Measurements from ENCODE around the gene HOXB9. TPM values are rescaled to one million over a fixed set of nuclear protein-coding genes. Genes with fewer than 3 reads are reported as not detected.

HOXB9 gene
- total and polyA plus RNA-seq, 9 of the 15 experiments (the other 6 are each of a cell fraction or from before 2014, with no cell fraction given): 3.1 to 196 (median 77.6) TPM

DNA sequence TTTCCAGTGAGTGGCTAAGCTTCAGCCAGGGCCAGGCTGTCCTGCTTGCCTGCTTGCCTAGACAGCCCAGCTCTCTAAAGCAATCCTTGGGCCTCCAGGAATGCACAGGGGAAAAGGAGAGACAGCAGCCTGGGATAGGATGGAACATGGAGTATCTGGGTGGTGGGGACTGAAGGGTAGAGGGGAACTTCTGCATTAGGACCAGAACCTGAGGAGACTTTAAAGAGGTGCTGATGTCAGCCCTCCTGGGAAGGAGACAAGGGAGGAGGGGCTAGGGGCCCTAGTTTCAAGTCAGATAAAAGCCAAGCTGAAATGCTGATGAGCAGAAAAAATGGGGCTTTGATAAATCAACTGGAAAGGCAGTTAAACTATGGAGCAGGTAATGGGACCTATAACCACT is 17.1 kb downstream of the HOXB9 start:
- FAIRE-seq (peak; percentile 82), DNase-seq (ENCODE audit: extremely low read depth in 1 of 4, low spot score in 3 of 4) (peak in 1 of 4 experiments; percentile 66), ATAC-seq (peak; percentile 31)
- no TSS peak for BruUV-seq (replicated peaks)
- Histone ChIP-seq H3K4me1 (replicated peaks in 1 of 2; ENCODE audit: control insufficient read depth in 2 of 2, insufficient read depth in 2 of 2, low read length in 2 of 2) (peaks cover 26 to 55% of the 10 kb centered on the region in 2 experiments), H3K9me3 (replicated peaks; ENCODE audit: control insufficient read depth, insufficient read depth, low read depth, low read length) (no peaks in the 10 kb centered on the region), H3K27me3 (ENCODE audit: control insufficient read depth in 2 of 2, insufficient read depth in 2 of 2, low read length in 2 of 2) (no peaks in the 10 kb centered on the region), H3K36me3 (ENCODE audit: control insufficient read depth, insufficient read depth, low read length) (peaks cover 12% of the 10 kb centered on the region; the same call in 1 of the 3 replicates), H3K9me1 (ENCODE audit: control insufficient read depth, insufficient read depth, low read length) (no peaks in the 10 kb centered on the region), H3K79me2 (ENCODE audit: control insufficient read depth, insufficient read depth, low read length) (peaks cover 26% of the 10 kb centered on the region), H3K4me3 (no peak overlapping the region), H3K9ac (ENCODE audit: insufficient read depth in 1 of 2, low read depth in 2 of 2, low read length in 2 of 2) (peak overlapping the region; percentile 80 to 94; a peak in 3 of 4 replicates), H4K20me1 (replicated peaks; ENCODE audit: control insufficient read depth, insufficient read depth, low read length) (no peaks in the 10 kb centered on the region), H3K27ac (ENCODE audit: extremely low read depth, low read depth, low read length) (peak overlapping the region; percentile 86), H2AFZ (ENCODE audit: low read depth, low read length) (0 out of 2 replicates have a peak overlapping the region, but pooled peaks have one; percentile 4), H3K4me2 (ENCODE audit: insufficient read depth, low read length) (peak overlapping the region; percentile 71)
- ChIA-PET POLR2A (interaction anchor here (0.6 to 1.6 kb wide), 6 partner anchors 10 to 1667 kb away, joined by 3 to 5 read pairs (median 3); no protein-coding TSS in a partner anchor), CTCF (ENCODE audit: low intra/inter-chr PET ratio) (no interaction called here)
- in situ Hi-C loops (cut with MboI) (no loop called here), intact Hi-C loops (cut with micrococcal nuclease) (no loop called here)
- no peak for TF ChIP-seq ZNF253 (CRISPR knock-in tag; conservative IDR thresholded peaks at IDR 0.05)
- 0 out of 2 replicates have a peak, but pooled peaks have one; percentile 9 for TF ChIP-seq DPF2 (IDR thresholded peaks at IDR 0.05)
- TF ChIP-seq PHF21A (IDR thresholded peaks at IDR 0.05; ENCODE audit: borderline replicate concordance, low read depth): no peak
- TF ChIP-seq THRAP3 (IDR thresholded peaks at IDR 0.05; ENCODE audit: borderline replicate concordance): no peak
- no peak for TF ChIP-seq GTF2F1 (IDR thresholded peaks at IDR 0.05; ENCODE audit: low read depth, low read length)
- no peak for TF ChIP-seq KLF13 (tag; IDR thresholded peaks at IDR 0.05; ENCODE audit: borderline replicate concordance, low read depth)
- TF ChIP-seq, protein P1, sequence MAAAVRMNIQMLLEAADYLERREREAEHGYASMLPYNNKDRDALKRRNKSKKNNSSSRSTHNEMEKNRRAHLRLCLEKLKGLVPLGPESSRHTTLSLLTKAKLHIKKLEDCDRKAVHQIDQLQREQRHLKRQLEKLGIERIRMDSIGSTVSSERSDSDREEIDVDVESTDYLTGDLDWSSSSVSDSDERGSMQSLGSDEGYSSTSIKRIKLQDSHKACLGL (CRISPR knock-in tag; IDR thresholded peaks at IDR 0.05; ENCODE audit: borderline replicate concordance, poor library complexity, severe bottlenecking): no peak
- TF ChIP-seq, protein P2, sequence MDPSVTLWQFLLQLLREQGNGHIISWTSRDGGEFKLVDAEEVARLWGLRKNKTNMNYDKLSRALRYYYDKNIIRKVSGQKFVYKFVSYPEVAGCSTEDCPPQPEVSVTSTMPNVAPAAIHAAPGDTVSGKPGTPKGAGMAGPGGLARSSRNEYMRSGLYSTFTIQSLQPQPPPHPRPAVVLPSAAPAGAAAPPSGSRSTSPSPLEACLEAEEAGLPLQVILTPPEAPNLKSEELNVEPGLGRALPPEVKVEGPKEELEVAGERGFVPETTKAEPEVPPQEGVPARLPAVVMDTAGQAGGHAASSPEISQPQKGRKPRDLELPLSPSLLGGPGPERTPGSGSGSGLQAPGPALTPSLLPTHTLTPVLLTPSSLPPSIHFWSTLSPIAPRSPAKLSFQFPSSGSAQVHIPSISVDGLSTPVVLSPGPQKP (CRISPR knock-in tag; IDR thresholded peaks at IDR 0.05): no peak
- TF ChIP-seq MAFK (IDR thresholded peaks at IDR 0.05; ENCODE audit: low read length): peak; percentile 50
- TF ChIP-seq XRCC3 (IDR thresholded peaks at IDR 0.05): no peak
- no peak for TF ChIP-seq CHCHD3 (CRISPR knock-in tag; IDR thresholded peaks at IDR 0.05)
- no peak for TF ChIP-seq KDM4B (IDR thresholded peaks at IDR 0.05; ENCODE audit: borderline replicate concordance in 2 of 2, low read depth in 1 of 2)
- TF ChIP-seq, protein P3, sequence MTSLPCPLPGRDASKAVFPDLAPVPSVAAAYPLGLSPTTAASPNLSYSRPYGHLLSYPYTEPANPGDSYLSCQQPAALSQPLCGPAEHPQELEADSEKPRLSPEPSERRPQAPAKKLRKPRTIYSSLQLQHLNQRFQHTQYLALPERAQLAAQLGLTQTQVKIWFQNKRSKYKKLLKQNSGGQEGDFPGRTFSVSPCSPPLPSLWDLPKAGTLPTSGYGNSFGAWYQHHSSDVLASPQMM (CRISPR knock-in tag; IDR thresholded peaks at IDR 0.05): no peak
- TF ChIP-seq SIX5 (IDR thresholded peaks at IDR 0.05; ENCODE audit: borderline replicate concordance in 1 of 2, insufficient read depth in 1 of 2, low read depth in 1 of 2, low read length in 2 of 2): no peak
- TF ChIP-seq, protein P4, sequence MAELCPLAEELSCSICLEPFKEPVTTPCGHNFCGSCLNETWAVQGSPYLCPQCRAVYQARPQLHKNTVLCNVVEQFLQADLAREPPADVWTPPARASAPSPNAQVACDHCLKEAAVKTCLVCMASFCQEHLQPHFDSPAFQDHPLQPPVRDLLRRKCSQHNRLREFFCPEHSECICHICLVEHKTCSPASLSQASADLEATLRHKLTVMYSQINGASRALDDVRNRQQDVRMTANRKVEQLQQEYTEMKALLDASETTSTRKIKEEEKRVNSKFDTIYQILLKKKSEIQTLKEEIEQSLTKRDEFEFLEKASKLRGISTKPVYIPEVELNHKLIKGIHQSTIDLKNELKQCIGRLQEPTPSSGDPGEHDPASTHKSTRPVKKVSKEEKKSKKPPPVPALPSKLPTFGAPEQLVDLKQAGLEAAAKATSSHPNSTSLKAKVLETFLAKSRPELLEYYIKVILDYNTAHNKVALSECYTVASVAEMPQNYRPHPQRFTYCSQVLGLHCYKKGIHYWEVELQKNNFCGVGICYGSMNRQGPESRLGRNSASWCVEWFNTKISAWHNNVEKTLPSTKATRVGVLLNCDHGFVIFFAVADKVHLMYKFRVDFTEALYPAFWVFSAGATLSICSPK (IDR thresholded peaks at IDR 0.05; ENCODE audit: borderline replicate concordance): no peak
- no peak for TF ChIP-seq SRSF1 (IDR thresholded peaks at IDR 0.05; ENCODE audit: low read depth, low read length)
- no peak for TF ChIP-seq EP400 (IDR thresholded peaks at IDR 0.05)
- TF ChIP-seq NFXL1 (CRISPR knock-in tag; IDR thresholded peaks at IDR 0.05): no peak
- TF ChIP-seq MAFF (IDR thresholded peaks at IDR 0.05; ENCODE audit: low read length): peak; percentile 25; the same call in 1 of the 2 replicates
- TF ChIP-seq CCNT2 (IDR thresholded peaks at IDR 0.05; ENCODE audit: borderline replicate concordance, extremely low read depth, insufficient read length, low read depth, low read length): no peak

Data from K562 (cell line).